Osteocyte (in vitro differentiated cells): Measurements from ENCODE around the gene YEATS4. TPM values are rescaled to one million over a fixed set of nuclear protein-coding genes. Genes with fewer than 3 reads are reported as not detected.

Source experiments
- DNase-seq: peaks from one replicate; pipeline ENCODE4 v3.0.0; 2021; ENCODE audit warnings: mixed read lengths; ENCODE audit not compliant: unreplicated experiment; ENCODE audit errors: extremely low spot score
- H3K27ac Mint-ChIP-seq: one replicate; pipeline ENCODE4 v1.8.0; 2021; ENCODE audit warnings: mild to moderate bottlenecking, mixed read lengths; ENCODE audit not compliant: unreplicated experiment
- H3K27me3 Mint-ChIP-seq: one replicate; pipeline ENCODE4 v1.8.0; 2021; ENCODE audit warnings: mixed read lengths; ENCODE audit not compliant: unreplicated experiment
- H3K36me3 Mint-ChIP-seq: one replicate; pipeline ENCODE4 v1.8.0; 2021; ENCODE audit warnings: mixed read lengths; ENCODE audit not compliant: unreplicated experiment
- H3K4me1 Mint-ChIP-seq: one replicate; pipeline ENCODE4 v1.8.0; 2021; ENCODE audit warnings: mixed read lengths; ENCODE audit not compliant: unreplicated experiment
- H3K4me3 Mint-ChIP-seq: one replicate; pipeline ENCODE4 v1.8.0; 2021; ENCODE audit warnings: mild to moderate bottlenecking, moderate library complexity, mixed read lengths; ENCODE audit not compliant: unreplicated experiment
- H3K9me3 Mint-ChIP-seq: one replicate; pipeline ENCODE4 v1.8.0; 2021; ENCODE audit warnings: mixed read lengths; ENCODE audit not compliant: unreplicated experiment
- CTCF ChIP-seq: fragments of 200-600 bp; sonication (generic); IDR thresholded peaks from 2 replicates; pipeline ENCODE4 v1.5.0; 2021; ENCODE audit warnings: antibody characterized with exemption, mild to moderate bottlenecking, moderate library complexity
- total RNA-seq: library from RNA; stranded (reverse); gene quantifications from 2 replicates; pipeline ENCODE4 v1.2.1, GENCODE V29; 2021

Gene YEATS4
- total RNA-seq, 1 donor from 2014 or later: 15.9 TPM

- Mint-ChIP-seq H3K36me3 (peaks cover 7% of the 10 kb centered on the region), H3K4me1 (peaks cover 26% of the 10 kb centered on the region), H3K9me3 (peaks cover 6% of the 10 kb centered on the region), H3K27me3 (no peaks in the 10 kb centered on the region), H3K4me3 (no peak overlapping the region), H3K27ac (no peak overlapping the region)
- DNase-seq: no peak
- no peak for TF ChIP-seq CTCF
Observed at GRCh38 chr12:69392179-69392928, 32.8 kb downstream of the YEATS4 start.

GRCh38 chr12:69396041-69396440 is 36.5 kb downstream of the YEATS4 start:
- Mint-ChIP-seq H3K36me3 (peaks cover 14% of the 10 kb centered on the region), H3K4me1 (peaks cover 12% of the 10 kb centered on the region), H3K27ac (peak overlapping the region; percentile 13), H3K4me3 (no peak overlapping the region), H3K27me3 (no peaks in the 10 kb centered on the region), H3K9me3 (peaks cover 13% of the 10 kb centered on the region)
- DNase-seq: no peak
- TF ChIP-seq CTCF: no peak

GRCh38 chr12:69396963-69397362 is 37.4 kb downstream of the YEATS4 start:
- Mint-ChIP-seq H3K27me3 (no peaks in the 10 kb centered on the region), H3K27ac (no peak overlapping the region), H3K9me3 (peaks cover 13% of the 10 kb centered on the region), H3K4me1 (peaks cover 12% of the 10 kb centered on the region), H3K36me3 (peaks cover 11% of the 10 kb centered on the region), H3K4me3 (no peak overlapping the region)
- TF ChIP-seq CTCF: no peak
- no peak for DNase-seq

- DNase-seq: no peak
- no peaks in the 10 kb centered on the region for H3K27me3 Mint-ChIP-seq
- no peak overlapping the region for H3K27ac Mint-ChIP-seq
- peaks cover 13% of the 10 kb centered on the region for H3K9me3 Mint-ChIP-seq
- H3K4me3 Mint-ChIP-seq: no peak overlapping the region
- H3K4me1 Mint-ChIP-seq: peaks cover 12% of the 10 kb centered on the region
- H3K36me3 Mint-ChIP-seq: peaks cover 8% of the 10 kb centered on the region
- TF ChIP-seq CTCF: no peak
Observed at GRCh38 chr12:69397978-69398377, 38.4 kb downstream of the YEATS4 start.

GRCh38 chr12:69401940-69402339 is 42.4 kb downstream of the YEATS4 start:
- DNase-seq: no peak
- Mint-ChIP-seq H3K4me3 (no peak overlapping the region), H3K27ac (no peak overlapping the region), H3K4me1 (peaks cover 23% of the 10 kb centered on the region), H3K9me3 (peaks cover 10% of the 10 kb centered on the region), H3K36me3 (peaks cover 8% of the 10 kb centered on the region), H3K27me3 (no peaks in the 10 kb centered on the region)
- TF ChIP-seq CTCF: no peak
